Adrenal gland (tissue), 12 donors: ENCODE measurements around the gene UBAC2. TPM values are rescaled to one million over a fixed set of nuclear protein-coding genes. Genes with fewer than 3 reads are reported as not detected.

Experiments
- DNase-seq, 7 donors: peaks; one replicate each; pipeline ENCODE4 v3.0.0-alpha.2; 2019 to 2020
- H3K27ac ChIP-seq, 5 donors: fragments of 200-600 bp; sonication (generic) in 4 of 5; 1 replicate in 3 of 5; 2 replicates in 2 of 5; pipeline versions ENCODE4 v1.5.1 to v1.8.0; 2016 to 2020; ENCODE audit warnings: mild to moderate bottlenecking in 1 of 5
- H3K27me3 ChIP-seq: fragments of 200-600 bp; 2 replicates; pipeline ENCODE4 v1.8.0; 2021
- H3K36me3 ChIP-seq, 2 donors: fragments of 200-600 bp; replicated peaks in 1 of 2; 1 replicate in 1 of 2; 2 replicates in 1 of 2; pipeline versions ENCODE4 v1.5.1 to v1.8.0; 2018 to 2022
- H3K4me1 ChIP-seq, 2 donors: fragments of 200-600 bp; replicated peaks in 1 of 2; 1 replicate in 1 of 2; 2 replicates in 1 of 2; pipeline versions ENCODE4 v1.5.1 to v1.8.0; 2018 to 2021
- H3K4me3 ChIP-seq, 4 donors: fragments of 200-600 bp; sonication (generic) in 3 of 4; one replicate each; pipeline ENCODE4 v1.5.1; 2016 to 2018
- H3K9me3 ChIP-seq, 3 donors: fragments of 200-600 bp; sonication (generic) in 1 of 3; replicated peaks in 1 of 3; 1 replicate in 2 of 3; 2 replicates in 1 of 3; pipeline versions ENCODE4 v1.5.1 to v1.8.0; 2016 to 2021
- POLR2A ChIP-seq, 2 donors: fragments of 450-650 bp; IDR thresholded peaks; one replicate each; pipeline ENCODE4 v1.6.1; 2017; ENCODE audit warnings: antibody characterized with exemption in 2 of 2, mild to moderate bottlenecking in 2 of 2, moderate library complexity in 1 of 2
- WGBS, 4 donors: extraction: QIAGEN DNeasy Blood & Tissue Kit in 2 of 4; methylation state at CpG; one replicate each; pipeline versions ENCODE4 v1.1.5 to v1.1.7; 2013 to 2017; 5-methylcytosine and 5-hydroxymethylcytosine counted together
- intact Hi-C, 2 donors: fragments of 100-400 bp; cut with DNase I; formaldehyde crosslinking; loops; one replicate each; pipeline versions ENCODE4 v1.14.1 to v1.15.0; 2022 to 2023
- polyA plus RNA-seq, 3 donors: library from polyadenylated mRNA; stranded (reverse); fragments of 200-250 nt in 2 of 3; fragments of 350-450 nt in 1 of 3; fragmentation: Illumina TruSeq in 1 of 3; extraction: RNeasy Lipid Tissue Mini Kit (QIAGEN cat#74804) in 1 of 3; gene quantifications; one replicate each; pipeline ENCODE4 v1.2.3, GENCODE V29; 2013 to 2014
- total RNA-seq, 9 donors: library from RNA; depleted of rRNA in 4 of 9; stranded (reverse); fragments of >200 nt in 4 of 9; fragments of 120-200 nt in 1 of 9; fragmentation: NEBNext Ultra II Directional in 1 of 9; extraction: Animal tissue kit (Norgen Biotek cat#: 25700) in 1 of 9; gene quantifications; one replicate each; pipeline versions ENCODE4 v1.1.0 to v1.2.4, GENCODE V29; 2013 to 2023
- TF ChIP-seq, protein P1 (sequence below), 6 experiments: fragments of 450-650 bp in 4 of 6; fragments of 200-600 bp in 2 of 6; sonication (generic) in 1 of 6; IDR thresholded peaks; 1 replicate in 5 of 6; 2 replicates in 1 of 6; pipeline versions ENCODE4 v1.5.1 to v1.8.0; 2016 to 2021; ENCODE audit warnings: antibody characterized with exemption in 6 of 6, mild to moderate bottlenecking in 2 of 6, moderate library complexity in 1 of 6
- donor health status: healthy with polysubstance abuse.
- donor health status: Bipolar disorder and iron deficiency.
- donor health status: DM: yes; HTN: yes; CAD: no.
- donor health status: DM: no; HTN: no; CAD: no.
- donor health status: DM: no; HTN: no; CAD: no.
- donor health status: DM: yes; HTN: yes; CAD: no.

Gene UBAC2
- total and polyA plus RNA-seq, 12 donors, result 46.3 to 67.8 (median 53.5) TPM

DNA sequence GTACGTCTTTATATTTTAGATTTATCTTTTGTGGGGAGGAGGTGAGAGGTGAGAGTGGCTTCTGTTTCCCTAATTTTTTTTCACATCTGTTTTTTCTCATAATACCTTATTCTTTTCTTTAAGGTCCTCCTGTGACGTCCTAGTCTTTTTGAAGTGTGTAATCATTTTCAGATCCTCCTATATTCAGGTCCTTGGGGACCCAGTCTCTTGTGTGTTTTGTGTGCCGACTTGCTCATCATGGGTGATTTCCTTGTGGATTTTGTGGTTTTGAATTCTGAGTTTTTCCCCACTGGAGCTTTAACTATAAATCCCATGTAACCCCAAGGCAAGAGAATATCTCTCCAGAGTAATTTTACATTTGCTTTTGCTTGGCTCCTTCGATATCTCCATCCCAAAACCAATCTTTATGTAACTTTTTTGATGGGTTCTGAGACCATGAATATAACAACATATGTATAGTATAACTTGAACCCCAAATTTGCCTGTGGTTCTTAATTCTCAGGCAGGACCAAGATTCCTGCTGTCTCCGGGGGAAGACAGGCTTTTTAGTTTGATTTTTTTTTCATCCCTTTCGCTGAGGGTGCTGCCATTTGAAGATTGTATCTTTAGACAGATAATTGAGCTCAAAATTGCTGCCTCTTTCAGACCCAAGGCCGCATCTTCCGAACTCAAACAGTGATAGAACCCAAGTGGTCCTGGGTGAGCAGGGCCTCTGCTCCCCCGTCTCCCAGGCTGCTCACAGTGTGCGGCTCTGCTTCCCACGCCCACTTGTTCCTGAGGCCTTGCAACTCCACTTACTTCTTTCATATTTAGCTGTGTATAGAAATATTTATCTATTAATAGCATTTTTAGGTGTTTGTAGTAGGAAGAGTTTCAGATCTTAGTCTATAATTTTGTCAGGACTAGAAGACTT is 165.7 kb downstream of the UBAC2 start:
- H3K4me3 ChIP-seq, result no peak overlapping the region
- no peaks in the 10 kb centered on the region for H3K9me3 ChIP-seq
- no peak for TF ChIP-seq POLR2A (IDR thresholded peaks at IDR 0.05)
- TF ChIP-seq, protein P1, sequence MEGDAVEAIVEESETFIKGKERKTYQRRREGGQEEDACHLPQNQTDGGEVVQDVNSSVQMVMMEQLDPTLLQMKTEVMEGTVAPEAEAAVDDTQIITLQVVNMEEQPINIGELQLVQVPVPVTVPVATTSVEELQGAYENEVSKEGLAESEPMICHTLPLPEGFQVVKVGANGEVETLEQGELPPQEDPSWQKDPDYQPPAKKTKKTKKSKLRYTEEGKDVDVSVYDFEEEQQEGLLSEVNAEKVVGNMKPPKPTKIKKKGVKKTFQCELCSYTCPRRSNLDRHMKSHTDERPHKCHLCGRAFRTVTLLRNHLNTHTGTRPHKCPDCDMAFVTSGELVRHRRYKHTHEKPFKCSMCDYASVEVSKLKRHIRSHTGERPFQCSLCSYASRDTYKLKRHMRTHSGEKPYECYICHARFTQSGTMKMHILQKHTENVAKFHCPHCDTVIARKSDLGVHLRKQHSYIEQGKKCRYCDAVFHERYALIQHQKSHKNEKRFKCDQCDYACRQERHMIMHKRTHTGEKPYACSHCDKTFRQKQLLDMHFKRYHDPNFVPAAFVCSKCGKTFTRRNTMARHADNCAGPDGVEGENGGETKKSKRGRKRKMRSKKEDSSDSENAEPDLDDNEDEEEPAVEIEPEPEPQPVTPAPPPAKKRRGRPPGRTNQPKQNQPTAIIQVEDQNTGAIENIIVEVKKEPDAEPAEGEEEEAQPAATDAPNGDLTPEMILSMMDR (IDR thresholded peaks at IDR 0.05), result no peak
- no peak overlapping the region for H3K27ac ChIP-seq
- DNase-seq, result no peak
- intact Hi-C loops, result no loop called here
- H3K27me3 ChIP-seq, result no peaks in the 10 kb centered on the region
- peaks cover 0 to 7% of the 10 kb centered on the region in 2 donors for H3K4me1 ChIP-seq
- 85 to 96% (median 93%) methylated on average over 11 of the region's 11 CpGs for WGBS, 4 donors
- H3K36me3 ChIP-seq, result no peaks in the 10 kb centered on the region

DNA sequence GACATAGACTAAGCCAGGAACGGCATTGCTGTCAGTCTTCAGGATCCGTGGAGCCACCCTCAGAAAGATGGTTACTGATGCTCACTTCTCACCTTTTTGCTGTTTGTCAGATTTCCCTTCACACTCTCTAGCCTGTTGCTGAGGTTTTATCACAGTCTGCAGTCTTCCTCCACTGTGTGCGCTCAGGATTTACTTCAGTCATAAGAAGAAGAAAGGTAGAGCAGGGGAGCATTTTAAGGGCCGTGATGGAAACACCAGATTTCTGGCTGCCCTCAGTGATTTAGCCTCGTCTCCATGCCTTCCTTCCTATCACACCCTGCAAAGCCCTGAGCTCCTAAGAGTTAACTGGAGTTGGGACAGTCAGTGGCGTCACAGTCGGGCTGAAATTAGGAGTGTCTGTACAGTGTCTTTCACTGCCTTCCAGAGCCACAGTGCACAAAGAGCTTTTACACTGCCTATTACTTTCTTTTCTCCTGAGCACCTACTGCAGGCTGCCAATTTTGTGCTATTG is 166.5 kb downstream of the UBAC2 start:
- Histone ChIP-seq H3K36me3 (no peaks in the 10 kb centered on the region), H3K27ac (no peak overlapping the region), H3K27me3 (no peaks in the 10 kb centered on the region), H3K4me3 (no peak overlapping the region), H3K9me3 (no peaks in the 10 kb centered on the region), H3K4me1 (peaks cover 0 to 8% of the 10 kb centered on the region in 2 donors)
- intact Hi-C loops, result no loop called here
- peak in 1 of 7 donors; percentile 61 for DNase-seq
- 79 to 90% (median 87%) methylated on average over 7 of the region's 7 CpGs for WGBS, 4 donors
- TF ChIP-seq, protein P1 (IDR thresholded peaks at IDR 0.05), result no peak
- TF ChIP-seq POLR2A (IDR thresholded peaks at IDR 0.05), result no peak

DNA sequence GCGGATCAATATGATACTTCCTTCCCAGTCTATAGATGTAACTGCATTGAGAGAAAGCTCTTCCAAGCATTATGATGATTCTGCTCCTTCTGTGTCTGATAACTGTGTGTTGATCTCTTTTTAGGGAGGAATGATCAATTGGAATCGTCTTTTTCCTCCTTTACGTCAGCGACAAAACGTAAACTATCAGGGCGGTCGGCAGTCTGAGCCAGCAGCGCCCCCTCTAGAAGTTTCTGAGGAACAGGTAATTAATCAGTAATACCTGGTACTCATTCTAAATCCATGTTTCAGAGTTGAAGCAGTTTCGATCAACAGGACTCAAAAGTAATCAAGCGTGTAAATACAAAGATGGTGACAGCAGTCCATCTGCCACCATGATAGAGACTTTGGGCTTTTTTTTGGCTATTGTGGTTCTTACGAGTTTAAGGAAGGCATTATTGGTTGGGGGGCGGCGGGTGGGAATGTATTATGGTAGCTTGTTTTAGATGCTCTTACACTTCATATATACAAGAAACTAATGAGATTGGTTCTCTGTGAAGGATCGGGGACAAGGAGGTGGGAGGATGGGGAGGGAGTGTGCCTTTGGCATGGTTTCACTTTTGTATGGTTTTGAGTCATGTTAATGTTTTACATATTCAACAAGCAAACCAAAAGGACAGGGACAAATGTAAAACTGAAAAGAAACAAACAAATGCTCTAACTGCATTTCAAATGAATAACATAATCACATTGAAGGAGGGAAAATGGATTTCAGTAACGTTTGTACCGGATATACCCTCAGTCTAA is 167.2 kb downstream of the UBAC2 start:
- no peak for DNase-seq
- Histone ChIP-seq H3K4me1 (peaks cover 0 to 8% of the 10 kb centered on the region in 2 donors), H3K9me3 (no peaks in the 10 kb centered on the region), H3K27me3 (no peaks in the 10 kb centered on the region), H3K4me3 (no peak overlapping the region), H3K27ac (no peak overlapping the region), H3K36me3 (no peaks in the 10 kb centered on the region)
- intact Hi-C loops, result no loop called here
- 94 to 96% (median 95%) methylated on average over 16 of the region's 16 CpGs for WGBS, 4 donors
- TF ChIP-seq, protein P1 (IDR thresholded peaks at IDR 0.05), result no peak
- TF ChIP-seq POLR2A (IDR thresholded peaks at IDR 0.05), result no peak
